Brain microvascular endothelial cell (primary cell): ENCODE results near the gene IZUMO4.

Experiments used
- DNase-seq: peaks from one replicate; pipeline ENCODE4 v3.0.0-alpha.2; 2020
- H3K27ac ChIP-seq: fragments of 250-450 bp; sonication (Bioruptor Pico); 2 replicates; pipeline ENCODE4 v1.5.1; 2020; ENCODE audit warnings: mild to moderate bottlenecking, moderate library complexity
- H3K27me3 ChIP-seq: fragments of 250-450 bp; sonication (Bioruptor Pico); replicated peaks from 2 replicates; pipeline ENCODE4 v1.5.1; 2020; ENCODE audit warnings: mild to moderate bottlenecking
- H3K36me3 ChIP-seq: fragments of 250-450 bp; sonication (Bioruptor Pico); replicated peaks from 2 replicates; pipeline ENCODE4 v1.5.1; 2020; ENCODE audit warnings: mild to moderate bottlenecking
- H3K4me3 ChIP-seq: 2 replicates; pipeline ENCODE4 v1.5.1; 2011; ENCODE audit warnings: low read depth, mild to moderate bottlenecking, control low read depth, low read length, moderate library complexity
- in situ Hi-C: cut with HindIII; loops from 2 replicates; pipeline ENCODE4 v1.10.0; 2017; ENCODE audit warnings: low sequenced_read_pairs, low pct_ligation_motif_present
- TF ChIP-seq, protein P1 (sequence below): IDR thresholded peaks from 2 replicates; pipeline ENCODE4 v1.5.1; 2011; ENCODE audit warnings: low read depth, mild to moderate bottlenecking, moderate library complexity, low read length, control low read depth, inconsistent platforms; ENCODE audit errors: missing control alignments

IZUMO4 gene

DNA sequence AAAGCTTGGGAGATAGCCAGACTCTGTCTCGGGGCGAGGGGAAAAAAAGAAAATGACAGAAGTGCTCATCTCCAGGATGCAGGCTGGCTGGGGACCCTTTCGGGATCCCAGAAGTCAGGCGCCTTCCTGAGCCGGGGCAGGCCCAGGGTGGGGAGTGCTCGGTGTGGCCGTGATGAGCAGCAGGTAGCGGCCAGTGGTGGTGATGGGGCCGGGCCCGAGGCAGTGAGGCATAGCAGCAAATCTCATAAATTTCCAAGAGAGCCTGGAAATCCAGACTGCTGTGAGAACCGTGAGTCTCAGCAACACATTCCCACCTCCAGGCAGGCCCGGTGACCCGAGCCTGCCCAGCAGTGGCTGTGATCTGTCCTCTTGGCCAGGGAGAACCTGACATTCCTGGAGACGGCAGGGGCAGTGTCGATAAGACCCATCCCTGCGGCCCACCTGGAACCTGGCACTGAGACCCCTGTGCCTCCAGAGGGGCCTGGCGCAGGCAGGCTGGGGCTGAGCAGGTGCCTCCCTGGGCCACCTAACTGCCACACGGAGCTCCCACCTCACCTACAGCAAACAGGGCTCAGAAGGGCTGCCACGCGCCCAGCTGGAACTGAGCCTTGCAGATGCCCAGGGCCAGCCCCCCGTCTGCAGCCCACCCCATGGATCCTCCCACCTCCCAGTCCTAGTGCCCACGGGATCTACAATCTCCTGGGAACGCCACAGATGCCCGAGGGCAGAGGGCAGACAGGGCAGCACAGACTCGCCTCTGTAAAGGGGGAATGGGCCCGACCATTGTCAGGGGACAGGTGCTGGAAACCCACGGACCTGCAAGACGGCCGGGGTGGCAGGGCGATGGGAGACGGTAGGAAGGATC is 23.4 kb downstream of the IZUMO4 start:
- Histone ChIP-seq H3K27me3 (no peaks in the 10 kb centered on the region), H3K4me3 (no peak overlapping the region), H3K36me3 (peaks cover 92% of the 10 kb centered on the region), H3K27ac (no peak overlapping the region)
- in situ Hi-C loops = no loop called here
- no peak for DNase-seq
- TF ChIP-seq, protein P1, sequence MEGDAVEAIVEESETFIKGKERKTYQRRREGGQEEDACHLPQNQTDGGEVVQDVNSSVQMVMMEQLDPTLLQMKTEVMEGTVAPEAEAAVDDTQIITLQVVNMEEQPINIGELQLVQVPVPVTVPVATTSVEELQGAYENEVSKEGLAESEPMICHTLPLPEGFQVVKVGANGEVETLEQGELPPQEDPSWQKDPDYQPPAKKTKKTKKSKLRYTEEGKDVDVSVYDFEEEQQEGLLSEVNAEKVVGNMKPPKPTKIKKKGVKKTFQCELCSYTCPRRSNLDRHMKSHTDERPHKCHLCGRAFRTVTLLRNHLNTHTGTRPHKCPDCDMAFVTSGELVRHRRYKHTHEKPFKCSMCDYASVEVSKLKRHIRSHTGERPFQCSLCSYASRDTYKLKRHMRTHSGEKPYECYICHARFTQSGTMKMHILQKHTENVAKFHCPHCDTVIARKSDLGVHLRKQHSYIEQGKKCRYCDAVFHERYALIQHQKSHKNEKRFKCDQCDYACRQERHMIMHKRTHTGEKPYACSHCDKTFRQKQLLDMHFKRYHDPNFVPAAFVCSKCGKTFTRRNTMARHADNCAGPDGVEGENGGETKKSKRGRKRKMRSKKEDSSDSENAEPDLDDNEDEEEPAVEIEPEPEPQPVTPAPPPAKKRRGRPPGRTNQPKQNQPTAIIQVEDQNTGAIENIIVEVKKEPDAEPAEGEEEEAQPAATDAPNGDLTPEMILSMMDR = no peak

DNA sequence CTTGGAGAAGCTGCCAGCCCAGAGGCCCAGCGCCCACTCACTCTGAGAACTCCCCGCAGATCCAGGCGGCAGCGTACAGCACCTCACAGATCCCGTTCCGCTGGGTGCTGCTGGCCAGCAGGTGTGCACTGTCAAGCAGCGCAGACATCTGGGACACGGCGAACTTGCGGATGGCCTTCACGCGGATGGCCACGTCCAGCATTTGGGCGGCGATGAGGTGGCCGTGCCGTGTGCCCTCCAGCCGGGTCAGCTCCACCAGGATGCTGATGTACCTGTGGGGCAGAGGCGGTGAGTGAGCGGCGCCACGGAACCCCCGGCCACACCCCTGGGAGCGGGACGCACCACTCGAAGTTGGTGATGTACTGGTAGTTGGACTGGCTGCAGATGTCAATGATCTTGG is 24.1 kb downstream of the IZUMO4 start:
- peaks cover 92% of the 10 kb centered on the region for H3K36me3 ChIP-seq
- in situ Hi-C loops = no loop called here
- TF ChIP-seq, protein P1 = no peak
- no peak overlapping the region for H3K4me3 ChIP-seq
- H3K27me3 ChIP-seq = no peaks in the 10 kb centered on the region
- H3K27ac ChIP-seq = no peak overlapping the region
- DNase-seq = no peak

GRCh38 chr19:2121416-2122051 is 24.8 kb downstream of the IZUMO4 start:
- DNase-seq = no peak
- in situ Hi-C loops = no loop called here
- TF ChIP-seq, protein P1 = no peak
- peaks cover 92% of the 10 kb centered on the region for H3K36me3 ChIP-seq
- no peaks in the 10 kb centered on the region for H3K27me3 ChIP-seq
- H3K27ac ChIP-seq = no peak overlapping the region
- no peak overlapping the region for H3K4me3 ChIP-seq

- Histone ChIP-seq H3K4me3 (no peak overlapping the region), H3K27me3 (no peaks in the 10 kb centered on the region), H3K36me3 (peaks cover 92% of the 10 kb centered on the region), H3K27ac (no peak overlapping the region)
- in situ Hi-C loops = no loop called here
- TF ChIP-seq, protein P1 = no peak
- no peak for DNase-seq
These were observed 25.5 kb downstream of the IZUMO4 start for GRCh38 chr19:2122251-2122650.

- in situ Hi-C loops = no loop called here
- TF ChIP-seq, protein P1 = no peak
- no peak overlapping the region for H3K4me3 ChIP-seq
- H3K36me3 ChIP-seq = peaks cover 92% of the 10 kb centered on the region
- no peaks in the 10 kb centered on the region for H3K27me3 ChIP-seq
- no peak for DNase-seq
- no peak overlapping the region for H3K27ac ChIP-seq
These were observed 26.3 kb downstream of the IZUMO4 start for GRCh38 chr19:2122982-2123381.
